RWPE1 (cell line): ENCODE data around the gene BICDL2.

Experiments
- CTCF ChIA-PET: fragments of 350-600 bp; sonication (Branson Sonifier 250); formaldehyde crosslinking; extraction: SDS; loops from one replicate; lab custom pipeline; 2021; lab: Yijun Ruan, JAX
- POLR2A ChIA-PET: fragments of 400-600 bp; formaldehyde crosslinking; extraction: SDS; loops from one replicate; lab custom pipeline; 2020; ENCODE audit warnings: antibody characterized with exemption; ENCODE audit not compliant: low non-redundant PET; lab: Yijun Ruan, JAX
- DNase-seq: peaks from one replicate; pipeline ENCODE4 v3.0.0; 2012; ENCODE audit warnings: low spot score
- H3K27ac ChIP-seq: fragments of 450-650 bp; 2 replicates; pipeline ENCODE4 v1.5.1; 2017
- TF ChIP-seq, protein P1 (sequence below): fragments of 450-650 bp; conservative IDR thresholded peaks from 2 replicates; pipeline ENCODE4 v1.5.1; 2017; ENCODE audit warnings: low read depth, mild to moderate bottlenecking

BICDL2 gene

DNA sequence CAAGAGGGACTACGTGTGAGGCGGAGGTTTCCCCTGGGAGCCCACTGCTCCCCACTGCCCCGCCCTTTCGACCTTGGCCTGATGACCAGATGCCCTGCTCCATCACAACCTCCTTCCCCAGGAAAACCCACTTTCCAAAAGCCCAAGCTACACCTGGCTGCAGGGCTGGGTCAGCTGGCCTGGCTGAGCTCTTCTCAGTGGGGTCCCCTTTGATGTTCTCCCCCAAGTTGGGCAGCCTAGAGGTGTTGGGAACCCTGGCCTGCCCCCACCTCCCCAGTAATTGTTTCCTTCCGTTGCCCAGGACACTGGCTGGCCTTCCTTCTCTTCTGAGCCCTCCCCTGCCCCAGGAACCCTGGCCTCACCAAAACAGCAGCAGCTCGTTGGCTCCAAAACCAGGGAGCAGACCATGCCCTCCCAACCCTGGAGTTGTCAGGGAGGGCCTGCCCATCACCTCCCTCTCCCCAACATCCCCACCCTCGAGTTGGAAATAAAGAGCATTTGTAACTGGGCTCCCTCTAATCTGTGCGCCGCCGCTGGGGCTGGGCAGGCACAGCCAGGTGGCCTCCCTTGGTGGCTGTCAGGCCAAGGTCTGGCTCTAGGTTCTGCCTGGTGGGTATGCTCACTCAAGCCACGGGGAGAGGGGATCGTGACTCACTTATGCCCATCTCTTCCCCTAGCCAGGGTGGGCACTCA lies 22.6 kb downstream of the BICDL2 start:
- no peak for DNase-seq
- ChIA-PET CTCF (interaction anchor here (0.7 to 1.0 kb wide), 2 partner anchors 10 to 351 kb away, joined by 3 to 6 read pairs; no protein-coding TSS in a partner anchor), POLR2A (no interaction called here)
- no peak overlapping the region for H3K27ac ChIP-seq
- TF ChIP-seq, protein P1, sequence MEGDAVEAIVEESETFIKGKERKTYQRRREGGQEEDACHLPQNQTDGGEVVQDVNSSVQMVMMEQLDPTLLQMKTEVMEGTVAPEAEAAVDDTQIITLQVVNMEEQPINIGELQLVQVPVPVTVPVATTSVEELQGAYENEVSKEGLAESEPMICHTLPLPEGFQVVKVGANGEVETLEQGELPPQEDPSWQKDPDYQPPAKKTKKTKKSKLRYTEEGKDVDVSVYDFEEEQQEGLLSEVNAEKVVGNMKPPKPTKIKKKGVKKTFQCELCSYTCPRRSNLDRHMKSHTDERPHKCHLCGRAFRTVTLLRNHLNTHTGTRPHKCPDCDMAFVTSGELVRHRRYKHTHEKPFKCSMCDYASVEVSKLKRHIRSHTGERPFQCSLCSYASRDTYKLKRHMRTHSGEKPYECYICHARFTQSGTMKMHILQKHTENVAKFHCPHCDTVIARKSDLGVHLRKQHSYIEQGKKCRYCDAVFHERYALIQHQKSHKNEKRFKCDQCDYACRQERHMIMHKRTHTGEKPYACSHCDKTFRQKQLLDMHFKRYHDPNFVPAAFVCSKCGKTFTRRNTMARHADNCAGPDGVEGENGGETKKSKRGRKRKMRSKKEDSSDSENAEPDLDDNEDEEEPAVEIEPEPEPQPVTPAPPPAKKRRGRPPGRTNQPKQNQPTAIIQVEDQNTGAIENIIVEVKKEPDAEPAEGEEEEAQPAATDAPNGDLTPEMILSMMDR, result no peak

DNA sequence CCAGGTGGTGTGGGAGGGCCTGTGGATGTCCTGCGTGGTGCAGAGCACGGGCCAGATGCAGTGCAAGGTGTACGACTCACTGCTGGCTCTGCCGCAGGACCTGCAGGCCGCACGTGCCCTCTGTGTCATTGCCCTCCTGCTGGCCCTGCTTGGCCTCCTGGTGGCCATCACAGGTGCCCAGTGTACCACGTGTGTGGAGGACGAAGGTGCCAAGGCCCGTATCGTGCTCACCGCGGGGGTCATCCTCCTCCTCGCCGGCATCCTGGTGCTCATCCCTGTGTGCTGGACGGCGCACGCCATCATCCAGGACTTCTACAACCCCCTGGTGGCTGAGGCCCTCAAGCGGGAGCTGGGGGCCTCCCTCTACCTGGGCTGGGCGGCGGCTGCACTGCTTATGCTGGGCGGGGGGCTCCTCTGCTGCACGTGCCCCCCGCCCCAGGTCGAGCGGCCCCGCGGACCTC lies 23.2 kb downstream of the BICDL2 start:
- DNase-seq, result no peak
- TF ChIP-seq, protein P1, result no peak
- no peak overlapping the region for H3K27ac ChIP-seq
- POLR2A ChIA-PET, result no interaction called here
- CTCF ChIA-PET, result interaction anchor here (0.7 to 1.0 kb wide), 2 partner anchors 9 to 351 kb away, joined by 3 to 6 read pairs; no protein-coding TSS in a partner anchor

DNA sequence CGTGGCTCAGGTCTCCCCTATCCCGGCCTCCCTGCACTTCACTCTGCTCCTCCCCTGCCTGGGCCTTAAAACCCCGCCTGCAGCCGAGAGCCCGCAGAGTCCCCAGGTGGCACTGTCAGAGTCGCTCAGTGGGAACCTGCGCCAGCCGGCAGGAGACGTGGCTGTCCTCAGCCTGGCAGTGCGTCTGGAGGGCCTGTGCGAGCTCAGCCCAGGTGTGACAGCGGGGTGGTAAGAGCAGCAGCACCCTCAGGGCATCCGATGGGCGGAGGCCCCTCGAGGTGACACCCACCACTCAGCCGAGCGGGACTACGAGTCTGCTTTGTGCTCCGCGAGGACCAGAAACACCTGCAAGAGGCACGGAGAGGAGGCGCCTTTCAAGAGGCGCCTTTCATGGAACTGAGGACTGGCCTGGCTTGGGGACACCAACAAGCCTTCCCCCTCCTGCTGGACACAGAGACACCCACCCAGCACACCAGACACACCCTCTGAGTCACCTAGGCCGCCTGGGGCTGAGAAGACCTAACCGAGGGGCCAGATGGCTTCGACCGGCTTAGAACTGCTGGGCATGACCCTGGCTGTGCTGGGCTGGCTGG lies 23.8 kb downstream of the BICDL2 start, which contains the start of gene CLDN9:
Gene CLDN9, plus strand, starts transcription at position 96 of the 593 bp plus-strand sequence. Its CDS starts 440 bp downstream, at position 536.
- DNase-seq, result no peak
- POLR2A ChIA-PET, result interaction anchor here (3.7 kb wide), 1 partner anchor 9 kb away, joined by 49 read pairs; the partner anchor contains the start of gene TNFRSF12A
- H3K27ac ChIP-seq, result no peak within 1 kb of the TSS
- TF ChIP-seq, protein P1, result no peak
- CTCF ChIA-PET, result no interaction called here

DNA sequence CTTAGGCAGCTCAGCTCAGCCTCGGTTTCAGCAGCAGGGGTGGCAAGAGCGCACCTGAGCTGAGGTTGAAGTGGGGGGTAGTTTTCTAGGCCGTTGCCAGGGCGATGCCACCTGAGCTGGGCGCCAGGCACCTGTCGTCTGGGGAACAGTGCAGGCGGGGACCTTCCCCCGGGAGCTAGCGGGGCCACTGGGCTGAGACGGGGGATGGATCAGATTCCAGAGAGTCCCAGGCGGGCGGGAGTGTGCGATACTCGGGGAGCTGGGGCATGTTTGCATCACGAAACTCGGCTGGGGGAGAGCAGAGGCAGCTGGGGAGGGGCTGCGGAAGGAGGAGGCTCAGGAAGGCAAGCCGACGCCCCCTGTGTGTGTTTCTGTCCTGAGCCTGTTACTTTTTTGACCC lies 24.5 kb downstream of the BICDL2 start:
- CTCF ChIA-PET, result interaction anchor here (0.9 to 1.7 kb wide), 2 partner anchors 9 to 15 kb away, joined by 3 to 5 read pairs; no protein-coding TSS in a partner anchor
- DNase-seq, result no peak
- no peak overlapping the region for H3K27ac ChIP-seq
- TF ChIP-seq, protein P1, result no peak
- POLR2A ChIA-PET, result interaction anchor here (3.7 kb wide), 1 partner anchor 9 kb away, joined by 49 read pairs; the partner anchor contains the start of gene TNFRSF12A

DNA sequence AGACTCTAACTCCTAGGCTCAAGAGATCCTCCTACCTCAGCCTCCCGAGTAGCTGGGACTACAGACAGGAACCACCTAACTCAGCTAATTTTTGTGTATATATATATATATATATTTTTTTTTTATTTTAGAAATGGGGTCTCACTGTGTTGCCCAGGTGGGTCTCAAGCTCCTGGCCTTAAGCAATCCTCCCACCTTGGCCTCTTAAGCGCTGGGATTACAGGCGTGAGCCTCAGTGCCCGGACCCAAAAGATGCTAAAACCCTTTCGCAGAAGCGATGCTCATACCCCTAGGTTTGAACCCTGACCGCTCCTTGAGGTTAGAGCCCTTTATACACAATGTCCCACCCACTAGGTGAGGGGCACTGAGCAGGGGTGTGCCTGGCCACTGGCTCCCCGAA lies 26.2 kb downstream of the BICDL2 start:
- TF ChIP-seq, protein P1, result no peak
- H3K27ac ChIP-seq, result no peak overlapping the region
- POLR2A ChIA-PET, result interaction anchor here (0.6 to 3.7 kb wide), 4 partner anchors 11 to 1087 kb away, joined by 3 to 49 read pairs (median 6); partner anchors contain the start of gene TNFRSF12A
- CTCF ChIA-PET, result interaction anchor here (0.7 to 1.7 kb wide), 4 partner anchors 12 to 26 kb away, joined by 3 to 6 read pairs (median 4); no protein-coding TSS in a partner anchor
- no peak for DNase-seq
